ENCODE data around the gene RIMKLB.

RIMKLB gene

GRCh38 chr12:8685051-8685450, 12.7 kb upstream of the RIMKLB start:
- TF ChIP-seq CTCF (IDR thresholded peaks at IDR 0.05; ENCODE audit: borderline replicate concordance, control extremely low read depth, extremely low read depth, insufficient read depth, missing control alignments): no peak
- in situ Hi-C loops (cut with MboI; ENCODE audit: low sequenced_read_pairs, unreplicated experiment): loop anchor here (10.0 kb wide), 2 partner anchors 180 to 360 kb away; no protein-coding TSS in a partner anchor

GRCh38 chr12:8687846-8688601, 9.8 kb upstream of the RIMKLB start:
- in situ Hi-C loops (cut with MboI; ENCODE audit: low sequenced_read_pairs, unreplicated experiment): loop anchor here (10.0 kb wide), 2 partner anchors 177 to 357 kb away; no protein-coding TSS in a partner anchor
- no peak for TF ChIP-seq CTCF (IDR thresholded peaks at IDR 0.05; ENCODE audit: borderline replicate concordance, control extremely low read depth, extremely low read depth, insufficient read depth, missing control alignments)
- no peak for DNase-seq (ENCODE audit: low spot score)

More at GRCh38 chr12:8685051-8685450, 12.7 kb upstream of the RIMKLB start:
- no peak for DNase-seq (ENCODE audit: low spot score)

DNA sequence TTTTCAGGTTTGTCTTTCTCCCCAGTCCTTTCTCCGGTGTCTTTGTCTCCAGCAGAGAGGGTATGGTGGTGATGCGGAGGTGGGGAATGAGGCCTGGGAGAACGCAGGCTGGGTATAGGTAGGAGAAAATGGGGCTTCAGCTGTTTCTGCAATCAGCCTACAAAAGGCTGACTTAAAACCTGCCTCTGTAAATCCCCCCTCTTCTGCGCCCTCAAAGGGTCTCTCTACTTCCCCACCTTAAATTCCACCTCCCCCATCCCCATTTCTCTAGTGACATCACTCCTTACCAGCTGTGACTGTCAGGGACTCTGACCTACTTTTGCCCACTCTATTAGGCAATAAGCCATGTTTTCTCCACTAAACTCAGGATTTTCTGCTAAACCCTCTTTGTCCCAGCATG, 8.1 kb upstream of the RIMKLB start:
- in situ Hi-C loops (cut with MboI; ENCODE audit: low sequenced_read_pairs, unreplicated experiment): loop anchor here (10.0 kb wide), 2 partner anchors 175 to 355 kb away; no protein-coding TSS in a partner anchor
- TF ChIP-seq CTCF (IDR thresholded peaks at IDR 0.05; ENCODE audit: borderline replicate concordance, control extremely low read depth, extremely low read depth, insufficient read depth, missing control alignments): no peak
- no peak for DNase-seq (ENCODE audit: low spot score)

- no peak for DNase-seq (ENCODE audit: low spot score)
- in situ Hi-C loops (cut with MboI; ENCODE audit: low sequenced_read_pairs, unreplicated experiment): no loop called here
Measured at GRCh38 chr12:8692573-8692972, 5.2 kb upstream of the RIMKLB start.

DNA sequence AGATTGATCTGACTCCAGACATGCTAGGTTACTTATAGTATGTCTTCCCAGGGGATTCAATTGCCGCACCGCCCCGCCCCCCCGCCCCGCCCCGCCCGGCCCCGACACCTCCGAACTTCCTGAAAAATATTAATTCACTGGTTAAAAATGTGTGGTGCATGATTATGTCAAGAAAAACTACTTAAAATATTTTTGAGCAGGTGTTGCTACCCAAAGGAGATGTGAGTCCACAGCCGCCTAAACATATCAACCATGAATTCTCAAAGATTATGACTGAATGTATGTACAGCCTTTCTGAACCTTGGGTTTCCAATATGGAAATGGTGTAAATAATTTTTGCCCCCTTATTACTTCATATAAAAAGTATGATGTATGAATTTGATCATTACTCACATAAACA, 2.7 kb upstream of the RIMKLB start:
- no peak for DNase-seq (ENCODE audit: low spot score)
- TF ChIP-seq CTCF (IDR thresholded peaks at IDR 0.05; ENCODE audit: borderline replicate concordance, control extremely low read depth, extremely low read depth, insufficient read depth, missing control alignments): no peak
- in situ Hi-C loops (cut with MboI; ENCODE audit: low sequenced_read_pairs, unreplicated experiment): no loop called here

More at GRCh38 chr12:8692573-8692972, 5.2 kb upstream of the RIMKLB start:
- TF ChIP-seq CTCF (IDR thresholded peaks at IDR 0.05; ENCODE audit: borderline replicate concordance, control extremely low read depth, extremely low read depth, insufficient read depth, missing control alignments): no peak

GRCh38 chr12:8696442-8697090, 1.2 kb upstream of the RIMKLB start:
- no peak for DNase-seq (ENCODE audit: low spot score)
- TF ChIP-seq CTCF (IDR thresholded peaks at IDR 0.05; ENCODE audit: borderline replicate concordance, control extremely low read depth, extremely low read depth, insufficient read depth, missing control alignments): no peak
- in situ Hi-C loops (cut with MboI; ENCODE audit: low sequenced_read_pairs, unreplicated experiment): no loop called here

Measured in GM13976 (cell line).